Large intestine (tissue), 3 donors: ENCODE results near the gene G0S2. TPM values are rescaled to one million over a fixed set of nuclear protein-coding genes. Genes with fewer than 3 reads are reported as not detected.
"Not testable (repeated sequence)": the region's sequence is repeated elsewhere in the genome, so short reads cannot be mapped to it uniquely, and the experiment has no call there.

Source experiments
- DNase-seq, 2 donors: peaks; one replicate each; pipeline versions ENCODE4 v3.0.0 to v3.0.0-alpha.2; 2013
- H3K27ac ChIP-seq: one replicate; pipeline ENCODE4 v1.5.1; 2013; ENCODE audit warnings: low read length
- H3K27me3 ChIP-seq: 2 replicates; pipeline ENCODE4 v1.6.1; 2013; ENCODE audit warnings: low read length; ENCODE audit not compliant: control insufficient read depth, insufficient read depth
- H3K36me3 ChIP-seq: 2 replicates; pipeline ENCODE4 v1.6.1; 2013; ENCODE audit warnings: low read length; ENCODE audit not compliant: control insufficient read depth, insufficient read depth
- H3K4me1 ChIP-seq: one replicate; pipeline ENCODE4 v1.6.1; 2013; ENCODE audit warnings: low read length; ENCODE audit not compliant: control insufficient read depth, insufficient read depth
- H3K4me3 ChIP-seq: one replicate; pipeline ENCODE4 v1.5.1; 2013; ENCODE audit warnings: low read length
- H3K9me3 ChIP-seq: one replicate; pipeline ENCODE4 v1.6.1; 2013; ENCODE audit warnings: mild to moderate bottlenecking, low read depth, low read length, moderate library complexity; ENCODE audit not compliant: control insufficient read depth
- WGBS: methylation state at CpG from one replicate; pipeline ENCODE4 v1.1.5; 2013; ENCODE audit warnings: low lambda C conversion rate; ENCODE audit not compliant: insufficient coverage; 5-methylcytosine and 5-hydroxymethylcytosine counted together
- polyA plus RNA-seq: library from polyadenylated mRNA; unstranded; fragments of 120-200 nt; gene quantifications from one replicate; pipeline ENCODE4 v1.2.1, GENCODE V29; 2013

G0S2 gene
- polyA plus RNA-seq, 1 donor = 167 TPM

DNA sequence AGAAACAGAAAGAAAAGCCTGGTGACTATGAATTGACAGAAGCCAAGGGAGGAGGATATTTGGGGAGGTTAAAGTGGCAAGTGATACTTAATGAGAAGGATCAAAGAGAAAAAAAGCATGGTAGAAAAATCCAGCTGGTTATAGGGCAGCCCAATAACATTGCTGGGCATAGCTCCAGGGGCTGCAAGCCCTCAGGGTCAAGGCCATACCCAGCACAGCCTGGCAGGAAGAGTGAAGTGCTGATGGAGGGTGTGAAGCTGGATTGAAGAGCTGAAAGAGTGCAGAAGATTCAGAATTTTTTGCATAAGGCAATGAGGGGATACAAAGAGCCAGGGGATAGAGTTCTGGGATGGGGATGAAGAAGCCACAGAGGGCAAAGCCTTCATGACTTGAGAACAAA lies 21.5 kb downstream of the G0S2 start:
- Histone ChIP-seq H3K27me3 (no peaks in the 10 kb centered on the region), H3K4me1 (peaks cover 3% of the 10 kb centered on the region), H3K9me3 (no peaks in the 10 kb centered on the region)

DNA sequence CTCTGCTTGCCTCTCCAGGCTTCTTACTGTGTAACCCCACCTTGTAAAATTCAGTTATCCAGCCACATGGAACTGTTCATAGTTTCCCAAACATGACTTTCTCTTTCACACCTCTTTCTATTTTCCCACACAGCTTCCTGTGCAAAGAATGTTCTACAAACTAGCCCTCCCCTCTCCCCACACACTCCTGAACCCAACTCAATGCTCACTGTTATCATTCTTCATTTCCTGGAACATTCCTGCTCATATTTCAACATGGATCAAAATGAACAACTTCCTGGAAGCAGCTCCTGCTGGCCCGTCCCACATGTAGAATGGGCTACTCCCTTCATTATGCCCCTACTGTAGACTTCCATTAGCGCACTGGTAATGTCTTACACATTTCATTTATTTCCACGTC lies 21.9 kb downstream of the G0S2 start:
- Histone ChIP-seq H3K4me1 (peaks cover 3% of the 10 kb centered on the region), H3K36me3 (no peaks in the 10 kb centered on the region), H3K27ac (no peak overlapping the region), H3K9me3 (no peaks in the 10 kb centered on the region), H3K4me3 (no peak overlapping the region), H3K27me3 (no peaks in the 10 kb centered on the region)
- WGBS = 85% methylated on average over 2 of the region's 3 CpGs
- no peak for DNase-seq

More for the DNA sequence above, 21.5 kb downstream of the G0S2 start:
- Histone ChIP-seq H3K4me3 (no peak overlapping the region), H3K36me3 (no peaks in the 10 kb centered on the region), H3K27ac (no peak overlapping the region)
- DNase-seq = no peak

DNA sequence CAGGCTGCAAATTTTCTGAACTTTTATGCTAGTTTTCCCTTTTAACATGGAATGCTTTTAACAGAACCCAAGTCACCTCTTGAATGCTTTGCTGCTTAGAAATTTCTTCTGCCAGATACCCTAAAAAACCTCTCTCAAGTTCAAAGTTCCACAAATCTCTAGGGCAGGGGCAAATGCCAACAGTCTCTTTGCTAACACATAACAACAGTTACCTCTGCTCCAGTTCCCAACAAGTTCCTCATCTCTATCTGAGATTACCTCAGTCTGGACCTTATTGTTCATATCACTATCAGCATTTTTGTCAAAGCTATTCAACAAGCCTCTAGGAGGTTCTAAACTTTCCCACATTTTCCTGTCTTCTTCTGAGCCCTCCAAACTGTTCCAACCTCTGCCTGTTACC lies 25.5 kb downstream of the G0S2 start:
- H3K4me3 ChIP-seq, H3K36me3 ChIP-seq, DNase-seq, H3K4me1 ChIP-seq, H3K27me3 ChIP-seq, H3K27ac ChIP-seq, H3K9me3 ChIP-seq: not testable (repeated sequence)

DNA sequence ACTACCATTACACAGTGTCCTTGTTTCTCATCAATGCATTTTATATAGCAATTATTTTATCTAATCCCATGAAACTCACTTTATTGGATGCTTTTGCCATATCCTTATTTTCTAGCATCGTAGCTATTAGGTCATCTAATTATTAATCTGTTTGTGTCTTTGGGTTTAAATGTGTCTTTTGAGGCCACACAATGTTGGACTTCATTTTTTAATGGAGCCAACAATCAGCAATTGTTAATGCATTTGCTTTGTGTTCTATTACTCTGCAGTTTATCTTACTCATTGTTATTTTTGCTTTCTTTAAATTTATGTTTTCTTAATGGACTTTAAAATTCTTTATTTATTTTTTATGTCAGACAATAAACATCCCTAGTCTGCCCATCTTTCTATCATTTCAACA lies 27.6 kb downstream of the G0S2 start:
- 86% methylated on average over 1 of the region's 1 CpG for WGBS
- no peak for DNase-seq
- Histone ChIP-seq H3K27me3 (peaks cover 3% of the 10 kb centered on the region), H3K4me1 (no peaks in the 10 kb centered on the region), H3K9me3 (no peaks in the 10 kb centered on the region), H3K36me3 (no peaks in the 10 kb centered on the region), H3K27ac (no peak overlapping the region), H3K4me3 (no peak overlapping the region)

DNA sequence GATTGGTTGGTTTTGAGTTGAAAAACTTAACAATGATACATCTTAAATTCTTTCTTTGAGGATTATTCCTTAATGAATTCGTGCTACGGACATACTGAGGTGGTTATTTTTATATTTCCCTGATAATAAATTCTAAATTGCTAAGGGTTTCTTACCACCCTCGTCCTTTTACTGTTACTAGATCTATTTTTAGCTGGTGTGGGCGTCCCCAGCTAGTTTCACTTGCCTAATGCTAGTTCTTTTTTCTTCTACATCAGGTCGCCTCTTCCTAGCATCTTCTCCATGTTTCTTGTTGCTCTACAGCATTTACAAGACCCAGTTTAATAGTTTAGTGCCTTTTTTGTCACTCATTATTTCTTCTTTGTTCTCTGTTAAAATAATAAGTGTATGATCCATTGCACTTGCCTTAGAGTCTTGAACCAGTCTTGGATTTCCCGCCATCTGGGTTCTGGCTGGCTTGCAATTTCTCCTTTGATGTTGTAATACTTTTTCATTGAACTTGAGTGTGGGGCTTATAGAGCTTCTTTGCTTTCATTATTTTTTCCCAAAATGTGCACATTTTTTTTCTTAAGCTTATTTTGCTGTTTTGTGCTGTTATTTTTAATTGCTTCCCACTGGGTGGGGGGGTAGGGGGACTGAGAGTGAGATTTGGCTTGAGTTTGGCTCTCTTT lies 28.8 kb downstream of the G0S2 start:
- 86% methylated on average over 5 of the region's 6 CpGs for WGBS
- Histone ChIP-seq H3K4me3 (no peak overlapping the region), H3K4me1 (no peaks in the 10 kb centered on the region), H3K27me3 (peaks cover 3% of the 10 kb centered on the region), H3K9me3 (no peaks in the 10 kb centered on the region), H3K27ac (no peak overlapping the region), H3K36me3 (no peaks in the 10 kb centered on the region)
- no peak for DNase-seq

DNA sequence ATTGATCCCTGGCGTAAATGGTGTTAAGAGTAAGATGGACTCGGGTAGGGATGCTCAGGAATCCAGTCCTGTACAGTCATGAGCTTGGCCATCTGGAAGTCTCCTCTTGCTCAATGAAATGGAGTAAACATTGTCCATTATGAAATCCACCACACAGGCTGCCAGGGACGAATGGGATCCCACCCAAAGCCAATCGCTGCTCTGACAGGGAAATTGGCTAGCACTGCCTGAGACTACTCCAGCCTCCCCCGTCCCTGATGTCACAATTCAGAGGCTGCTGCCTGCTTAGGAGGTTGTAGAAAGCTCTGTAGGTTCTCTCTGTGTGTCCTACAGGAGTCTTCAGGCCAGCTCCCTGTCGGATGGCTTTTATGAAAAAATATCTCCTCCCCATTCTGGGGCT lies 29.4 kb downstream of the G0S2 start, which contains the start of gene HSD11B1:
Gene HSD11B1 (plus strand): TSS at position 263 of the 400 bp plus-strand sequence. CDS start 97 bp downstream, at position 360.
- Histone ChIP-seq H3K27ac (no peak within 1 kb of the TSS), H3K4me1 (no peaks in the 10 kb centered on the region), H3K9me3 (no peaks in the 10 kb centered on the region), H3K36me3 (no peaks in the 10 kb centered on the region), H3K4me3 (no peak within 1 kb of the TSS), H3K27me3 (peaks cover 3% of the 10 kb centered on the region)
- DNase-seq = no peak
- no CpG with 5 or more reads among the region's 6 CpGs for WGBS

DNA sequence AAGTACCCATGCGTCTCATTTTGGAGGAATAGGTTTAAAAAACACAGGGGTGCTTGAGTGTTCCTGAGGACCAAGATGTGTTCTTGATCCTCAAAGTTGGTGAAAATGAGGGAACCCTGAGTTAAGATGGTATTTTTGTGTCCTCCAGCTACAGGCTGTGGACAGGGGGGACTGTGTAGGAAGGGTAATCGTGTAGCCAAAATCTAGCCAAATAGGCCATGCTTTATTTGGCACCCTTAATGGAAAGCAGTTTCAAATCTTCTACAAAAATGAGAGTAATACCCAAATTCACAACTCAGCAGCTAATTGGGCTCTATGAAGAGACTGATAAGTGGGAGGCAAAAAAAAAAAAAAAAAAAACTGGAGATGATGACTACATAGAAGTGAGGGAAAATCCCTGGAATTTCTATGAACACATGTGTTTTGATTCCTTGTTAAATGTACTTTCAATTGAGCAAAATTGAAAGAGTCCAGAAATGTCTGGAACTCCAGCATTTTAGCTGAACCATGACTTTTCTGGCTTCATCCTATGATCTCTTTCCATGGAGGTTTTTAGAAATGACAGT lies 29.9 kb downstream of the G0S2 start:
- Histone ChIP-seq H3K4me3 (no peak overlapping the region), H3K36me3 (no peaks in the 10 kb centered on the region), H3K4me1 (no peaks in the 10 kb centered on the region), H3K27ac (no peak overlapping the region), H3K9me3 (no peaks in the 10 kb centered on the region), H3K27me3 (peaks cover 3% of the 10 kb centered on the region)
- no CpG with 5 or more reads among the region's 2 CpGs for WGBS
- DNase-seq = no peak

DNA sequence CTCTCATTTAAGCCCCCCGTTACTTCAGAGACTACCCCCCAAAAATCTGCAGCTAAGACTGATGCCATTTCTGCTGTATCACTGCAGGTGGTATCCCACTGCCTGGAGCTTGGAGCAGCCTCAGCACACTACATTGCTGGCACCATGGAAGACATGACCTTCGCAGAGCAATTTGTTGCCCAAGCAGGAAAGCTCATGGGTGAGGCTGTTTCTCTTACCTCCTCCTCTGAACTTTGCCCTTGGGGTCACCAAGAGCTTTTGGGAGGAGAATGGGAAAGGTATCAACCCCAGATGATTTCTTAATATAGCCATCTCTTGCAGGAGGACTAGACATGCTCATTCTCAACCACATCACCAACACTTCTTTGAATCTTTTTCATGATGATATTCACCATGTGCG lies 31.4 kb downstream of the G0S2 start:
- H3K36me3 ChIP-seq = no peaks in the 10 kb centered on the region
- peaks cover 5% of the 10 kb centered on the region for H3K27me3 ChIP-seq
- no peak overlapping the region for H3K4me3 ChIP-seq
- H3K9me3 ChIP-seq = no peaks in the 10 kb centered on the region
- no CpG with 5 or more reads among the region's 3 CpGs for WGBS
- no peaks in the 10 kb centered on the region for H3K4me1 ChIP-seq
- no peak overlapping the region for H3K27ac ChIP-seq
- no peak for DNase-seq

DNA sequence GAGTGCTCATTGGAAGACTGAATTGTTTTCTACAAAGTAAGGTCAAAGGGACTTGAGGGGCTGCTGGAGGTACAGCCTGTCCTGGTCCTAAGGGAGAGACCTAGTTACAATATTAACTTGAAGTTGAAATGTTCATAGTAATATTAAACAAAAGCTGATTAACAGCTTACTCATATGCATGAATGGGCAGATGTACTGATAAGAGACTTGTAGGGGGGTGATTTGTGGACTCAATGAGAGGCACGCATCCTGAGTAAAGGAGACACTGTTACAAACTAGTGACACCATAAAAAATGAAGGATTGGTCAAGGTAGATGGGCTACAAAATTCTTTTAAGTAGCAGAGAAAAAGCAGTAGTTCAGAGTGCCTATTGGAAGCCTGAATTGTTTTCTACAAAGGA lies 32.1 kb downstream of the G0S2 start:
- Histone ChIP-seq H3K9me3 (no peaks in the 10 kb centered on the region), H3K4me3 (no peak overlapping the region), H3K4me1 (no peaks in the 10 kb centered on the region), H3K27ac (no peak overlapping the region), H3K36me3 (no peaks in the 10 kb centered on the region), H3K27me3 (peaks cover 5% of the 10 kb centered on the region)
- DNase-seq = no peak
- WGBS = 83% methylated on average over 1 of the region's 1 CpG

DNA sequence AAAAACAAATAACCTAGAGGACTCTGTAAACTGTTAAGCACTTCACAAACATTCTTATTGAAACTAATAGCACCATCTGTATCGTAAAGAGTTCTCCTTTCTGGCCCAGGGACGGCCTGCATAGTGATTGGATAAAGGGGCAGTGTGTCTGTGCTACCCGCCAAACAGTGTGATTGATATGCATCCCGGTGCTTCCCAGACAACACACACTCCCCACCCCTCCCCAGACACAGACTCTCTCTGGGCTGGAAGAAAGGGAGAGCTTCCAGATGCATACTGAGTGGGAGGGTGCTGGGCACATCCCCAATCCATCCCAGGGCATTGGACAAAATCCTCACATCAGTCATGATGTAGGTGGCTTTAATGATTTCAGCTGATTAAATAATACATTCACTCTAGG lies 33.1 kb downstream of the G0S2 start:
- H3K4me1 ChIP-seq = no peaks in the 10 kb centered on the region
- H3K4me3 ChIP-seq = no peak overlapping the region
- H3K9me3 ChIP-seq = no peaks in the 10 kb centered on the region
- WGBS = no CpG with 5 or more reads among the region's 4 CpGs
- peaks cover 5% of the 10 kb centered on the region for H3K27me3 ChIP-seq
- no peak for DNase-seq
- H3K27ac ChIP-seq = no peak overlapping the region
- no peaks in the 10 kb centered on the region for H3K36me3 ChIP-seq

DNA sequence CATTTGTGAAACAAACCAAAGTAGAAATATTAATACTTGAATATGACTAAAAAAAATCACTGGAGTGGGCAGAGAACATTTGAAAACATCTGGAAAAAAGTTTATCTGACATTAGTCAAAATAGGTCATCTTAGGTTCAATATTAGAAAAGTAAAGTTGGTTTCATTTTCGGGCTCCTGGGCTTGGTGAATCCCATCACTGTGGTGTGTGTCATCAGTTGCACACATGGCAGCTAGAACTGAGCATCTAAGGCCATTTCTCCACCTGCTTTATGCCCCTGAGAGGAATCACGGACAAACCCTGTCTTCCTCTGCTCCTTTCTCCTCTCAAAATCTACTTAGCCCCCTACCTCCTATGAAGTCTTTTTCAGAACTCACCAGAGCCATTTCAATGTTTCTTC lies 34.9 kb downstream of the G0S2 start:
- no peak for DNase-seq
- no peak overlapping the region for H3K27ac ChIP-seq
- no peaks in the 10 kb centered on the region for H3K36me3 ChIP-seq
- H3K4me3 ChIP-seq = no peak overlapping the region
- no peaks in the 10 kb centered on the region for H3K4me1 ChIP-seq
- no CpG with 5 or more reads among the region's 2 CpGs for WGBS
- H3K27me3 ChIP-seq = peaks cover 2% of the 10 kb centered on the region
- no peaks in the 10 kb centered on the region for H3K9me3 ChIP-seq
